GM12878 (cell line): ENCODE measurements around the gene FOXJ3. TPM values are rescaled to one million over a fixed set of nuclear protein-coding genes. Genes with fewer than 3 reads are reported as not detected.

ENCODE experiments used
- SP1 ChIP-seq: IDR thresholded peaks from one replicate; pipeline ENCODE4 v1.6.1; 2011; ENCODE audit warnings: low read depth, low read length
- polyA plus RNA-seq, 11 experiments: library from polyadenylated mRNA; depleted of rRNA in 4 of 11; unstranded in 6 of 11; stranded (reverse) in 5 of 11; fragments of >200 nt; fragmentation: Nextera tagmentation in 4 of 11; fragmentation: Illumina TruSeq in 1 of 11; extraction: Ambion mirVana in 4 of 11; extraction: Trizol in 1 of 11; gene quantifications; 1 replicate in 1 of 11; 2 replicates in 10 of 11; pipeline versions ENCODE4 v1.2.1 to v1.2.3, GENCODE V29; 2011 to 2016; ENCODE audit warnings: inconsistent platforms in 2 of 11, missing spikeins in 2 of 11, low read depth in 1 of 11
- total RNA-seq, 4 experiments: library from RNA; depleted of rRNA in 3 of 4; stranded (reverse); fragments of >200 nt in 3 of 4; fragmentation: Illumina TruSeq in 1 of 4; extraction: Trizol in 1 of 4; gene quantifications; 2 replicates each; pipeline versions ENCODE4 v1.2.1 to v1.2.3, GENCODE V29; 2013 to 2021
- TF ChIP-seq, protein P1 (sequence below): fragments of 450-650 bp; conservative IDR thresholded peaks from 2 replicates; pipeline ENCODE4 v1.6.1; 2017; ENCODE audit warnings: mild to moderate bottlenecking, moderate library complexity
- TF ChIP-seq, protein P2 (sequence below): IDR thresholded peaks from 2 replicates; pipeline ENCODE4 v1.6.1; 2011; ENCODE audit warnings: low read depth, low read length, improper control_type of control experiment, borderline replicate concordance
- TF ChIP-seq, protein P3 (sequence below): IDR thresholded peaks from 2 replicates; pipeline ENCODE4 v1.6.1; 2012; ENCODE audit warnings: improper control_type of control experiment, low read depth, low read length; ENCODE audit not compliant: insufficient replicate concordance

FOXJ3 gene
- total and polyA plus RNA-seq, 10 of the 15 experiments (the other 5 are each of a cell fraction or from before 2014, with no cell fraction given) = 9.5 to 54.2 (median 24.7) TPM

DNA sequence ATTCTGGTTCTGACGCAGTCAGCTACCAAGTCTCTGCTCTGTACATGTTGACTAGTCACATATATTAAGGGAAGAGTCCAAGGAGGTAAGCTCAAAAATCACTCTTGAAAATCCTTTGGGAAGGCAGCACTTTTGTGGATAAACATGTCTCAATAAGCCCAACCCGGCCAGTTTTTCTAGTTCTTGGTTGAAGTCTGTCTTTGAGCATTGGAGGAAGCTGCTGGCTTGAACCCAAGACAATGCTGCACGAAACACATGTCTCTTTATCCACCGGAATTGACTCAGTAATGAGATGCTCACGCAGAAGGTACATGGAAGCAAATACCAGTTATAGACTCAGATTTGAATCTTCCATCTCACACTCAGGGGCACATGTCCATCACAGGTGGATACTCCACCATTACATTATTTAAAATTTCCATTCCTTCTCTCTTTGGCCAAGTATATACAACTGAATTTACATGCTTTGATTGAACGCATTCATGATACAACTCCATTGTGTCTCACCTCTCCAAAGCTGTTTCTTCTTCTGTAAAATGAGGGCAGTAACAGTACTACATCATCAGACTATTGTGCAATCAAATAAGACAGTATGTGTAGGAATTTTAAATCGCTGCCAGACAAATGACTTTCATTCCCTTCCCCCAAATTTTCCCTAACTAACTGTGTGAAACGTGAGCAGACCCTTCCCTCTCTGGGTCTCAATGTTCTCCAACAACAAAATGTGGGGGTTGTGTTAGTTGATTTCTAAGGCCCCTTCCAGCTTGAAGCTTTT lies 160.9 kb downstream of the FOXJ3 start (continued):
- TF ChIP-seq, protein P1, sequence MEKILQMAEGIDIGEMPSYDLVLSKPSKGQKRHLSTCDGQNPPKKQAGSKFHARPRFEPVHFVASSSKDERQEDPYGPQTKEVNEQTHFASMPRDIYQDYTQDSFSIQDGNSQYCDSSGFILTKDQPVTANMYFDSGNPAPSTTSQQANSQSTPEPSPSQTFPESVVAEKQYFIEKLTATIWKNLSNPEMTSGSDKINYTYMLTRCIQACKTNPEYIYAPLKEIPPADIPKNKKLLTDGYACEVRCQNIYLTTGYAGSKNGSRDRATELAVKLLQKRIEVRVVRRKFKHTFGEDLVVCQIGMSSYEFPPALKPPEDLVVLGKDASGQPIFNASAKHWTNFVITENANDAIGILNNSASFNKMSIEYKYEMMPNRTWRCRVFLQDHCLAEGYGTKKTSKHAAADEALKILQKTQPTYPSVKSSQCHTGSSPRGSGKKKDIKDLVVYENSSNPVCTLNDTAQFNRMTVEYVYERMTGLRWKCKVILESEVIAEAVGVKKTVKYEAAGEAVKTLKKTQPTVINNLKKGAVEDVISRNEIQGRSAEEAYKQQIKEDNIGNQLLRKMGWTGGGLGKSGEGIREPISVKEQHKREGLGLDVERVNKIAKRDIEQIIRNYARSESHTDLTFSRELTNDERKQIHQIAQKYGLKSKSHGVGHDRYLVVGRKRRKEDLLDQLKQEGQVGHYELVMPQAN = no peak
- no peak for TF ChIP-seq SP1
- TF ChIP-seq, protein P2, sequence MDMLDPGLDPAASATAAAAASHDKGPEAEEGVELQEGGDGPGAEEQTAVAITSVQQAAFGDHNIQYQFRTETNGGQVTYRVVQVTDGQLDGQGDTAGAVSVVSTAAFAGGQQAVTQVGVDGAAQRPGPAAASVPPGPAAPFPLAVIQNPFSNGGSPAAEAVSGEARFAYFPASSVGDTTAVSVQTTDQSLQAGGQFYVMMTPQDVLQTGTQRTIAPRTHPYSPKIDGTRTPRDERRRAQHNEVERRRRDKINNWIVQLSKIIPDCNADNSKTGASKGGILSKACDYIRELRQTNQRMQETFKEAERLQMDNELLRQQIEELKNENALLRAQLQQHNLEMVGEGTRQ = no peak
- TF ChIP-seq, protein P3, sequence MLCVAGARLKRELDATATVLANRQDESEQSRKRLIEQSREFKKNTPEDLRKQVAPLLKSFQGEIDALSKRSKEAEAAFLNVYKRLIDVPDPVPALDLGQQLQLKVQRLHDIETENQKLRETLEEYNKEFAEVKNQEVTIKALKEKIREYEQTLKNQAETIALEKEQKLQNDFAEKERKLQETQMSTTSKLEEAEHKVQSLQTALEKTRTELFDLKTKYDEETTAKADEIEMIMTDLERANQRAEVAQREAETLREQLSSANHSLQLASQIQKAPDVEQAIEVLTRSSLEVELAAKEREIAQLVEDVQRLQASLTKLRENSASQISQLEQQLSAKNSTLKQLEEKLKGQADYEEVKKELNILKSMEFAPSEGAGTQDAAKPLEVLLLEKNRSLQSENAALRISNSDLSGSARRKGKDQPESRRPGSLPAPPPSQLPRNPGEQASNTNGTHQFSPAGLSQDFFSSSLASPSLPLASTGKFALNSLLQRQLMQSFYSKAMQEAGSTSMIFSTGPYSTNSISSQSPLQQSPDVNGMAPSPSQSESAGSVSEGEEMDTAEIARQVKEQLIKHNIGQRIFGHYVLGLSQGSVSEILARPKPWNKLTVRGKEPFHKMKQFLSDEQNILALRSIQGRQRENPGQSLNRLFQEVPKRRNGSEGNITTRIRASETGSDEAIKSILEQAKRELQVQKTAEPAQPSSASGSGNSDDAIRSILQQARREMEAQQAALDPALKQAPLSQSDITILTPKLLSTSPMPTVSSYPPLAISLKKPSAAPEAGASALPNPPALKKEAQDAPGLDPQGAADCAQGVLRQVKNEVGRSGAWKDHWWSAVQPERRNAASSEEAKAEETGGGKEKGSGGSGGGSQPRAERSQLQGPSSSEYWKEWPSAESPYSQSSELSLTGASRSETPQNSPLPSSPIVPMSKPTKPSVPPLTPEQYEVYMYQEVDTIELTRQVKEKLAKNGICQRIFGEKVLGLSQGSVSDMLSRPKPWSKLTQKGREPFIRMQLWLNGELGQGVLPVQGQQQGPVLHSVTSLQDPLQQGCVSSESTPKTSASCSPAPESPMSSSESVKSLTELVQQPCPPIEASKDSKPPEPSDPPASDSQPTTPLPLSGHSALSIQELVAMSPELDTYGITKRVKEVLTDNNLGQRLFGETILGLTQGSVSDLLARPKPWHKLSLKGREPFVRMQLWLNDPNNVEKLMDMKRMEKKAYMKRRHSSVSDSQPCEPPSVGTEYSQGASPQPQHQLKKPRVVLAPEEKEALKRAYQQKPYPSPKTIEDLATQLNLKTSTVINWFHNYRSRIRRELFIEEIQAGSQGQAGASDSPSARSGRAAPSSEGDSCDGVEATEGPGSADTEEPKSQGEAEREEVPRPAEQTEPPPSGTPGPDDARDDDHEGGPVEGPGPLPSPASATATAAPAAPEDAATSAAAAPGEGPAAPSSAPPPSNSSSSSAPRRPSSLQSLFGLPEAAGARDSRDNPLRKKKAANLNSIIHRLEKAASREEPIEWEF = no peak
